Muscle of leg (tissue), 11 donors: Measurements from ENCODE around the gene NKAP. TPM values are rescaled to one million over a fixed set of nuclear protein-coding genes. Genes with fewer than 3 reads are reported as not detected.
"Not testable (repeated sequence)": the region's sequence is repeated elsewhere in the genome, so short reads cannot be mapped to it uniquely, and the experiment has no call there.

Experiments used
- DNase-seq: peaks from one replicate; pipeline ENCODE4 v3.0.0; 2013
- H3K27ac ChIP-seq: one replicate; pipeline ENCODE4 v1.5.1; 2013; ENCODE audit warnings: mild to moderate bottlenecking, low read length, control low read depth
- H3K27me3 ChIP-seq: one replicate; pipeline ENCODE4 v1.6.1; 2013; ENCODE audit warnings: low read length; ENCODE audit not compliant: control insufficient read depth, insufficient read depth
- H3K36me3 ChIP-seq: one replicate; pipeline ENCODE4 v1.6.1; 2013; ENCODE audit warnings: low read length; ENCODE audit not compliant: control insufficient read depth, insufficient read depth
- H3K4me1 ChIP-seq: one replicate; pipeline ENCODE4 v1.6.1; 2013; ENCODE audit warnings: low read length; ENCODE audit not compliant: control insufficient read depth, insufficient read depth
- H3K4me3 ChIP-seq: one replicate; pipeline ENCODE4 v1.5.1; 2013; ENCODE audit warnings: low read length, control low read depth
- H3K9me3 ChIP-seq: replicated peaks from 2 replicates; pipeline ENCODE4 v1.6.1; 2013; ENCODE audit warnings: low read depth, low read length; ENCODE audit not compliant: control insufficient read depth
- WGBS: methylation state at CpG from one replicate; pipeline ENCODE4 v1.1.5; 2013; ENCODE audit warnings: missing lambda C conversion rate; ENCODE audit not compliant: insufficient coverage; 5-methylcytosine and 5-hydroxymethylcytosine counted together
- polyA plus RNA-seq, 8 donors: library from polyadenylated mRNA; unstranded; fragments of 120-200 nt; gene quantifications; one replicate each; pipeline versions ENCODE4 v1.2.1 to v1.2.3, GENCODE V29; 2013; ENCODE audit warnings: inconsistent platforms in 1 of 8, low replicate concordance in 1 of 8; ENCODE audit not compliant: insufficient read length in 8 of 8, insufficient read depth in 1 of 8
- total RNA-seq: library from RNA; stranded (reverse); fragments of 120-200 nt; gene quantifications from one replicate; pipeline ENCODE4 v1.2.4, GENCODE V29; 2013

NKAP gene
- total and polyA plus RNA-seq, 9 donors: 5.4 to 9.5 (median 8.1) TPM

DNA sequence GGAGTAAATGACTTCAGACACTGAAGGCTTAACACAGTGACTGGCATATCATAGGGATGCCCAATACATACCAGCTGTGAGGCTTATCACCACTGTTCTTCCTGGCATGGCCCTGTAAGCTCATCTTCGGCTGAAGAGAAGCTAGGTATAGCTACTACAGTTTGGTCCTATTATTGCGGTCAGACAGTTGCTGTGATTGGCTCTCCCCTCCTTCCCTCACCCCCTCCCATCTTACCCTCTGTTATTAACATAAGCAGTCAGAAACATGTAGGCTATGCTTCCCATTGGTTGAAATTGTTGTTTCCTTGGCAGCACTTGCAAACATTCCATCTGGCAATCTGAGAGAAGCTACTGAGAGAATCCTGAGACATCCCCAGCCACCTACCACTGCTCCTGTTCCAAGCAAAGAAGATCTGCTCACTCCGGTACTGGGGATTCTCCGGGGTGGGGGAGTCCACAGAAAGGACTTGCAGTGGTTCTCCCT lies 47.7 kb downstream of the NKAP start, which contains the start of gene AKAP14:
TSS of gene AKAP14 (plus strand) at position 51 of the 484 bp plus-strand sequence. CDS start 7,331 bp downstream, outside the sequence.
- Histone ChIP-seq H3K27me3 (no peaks in the 10 kb centered on the region), H3K27ac (no peak within 1 kb of the TSS), H3K4me1 (no peaks in the 10 kb centered on the region), H3K4me3 (no peak within 1 kb of the TSS), H3K9me3 (no peaks in the 10 kb centered on the region), H3K36me3 (no peaks in the 10 kb centered on the region)
- 80% methylated on average over 2 of the region's 4 CpGs for WGBS
- DNase-seq: peak; percentile 6

DNA sequence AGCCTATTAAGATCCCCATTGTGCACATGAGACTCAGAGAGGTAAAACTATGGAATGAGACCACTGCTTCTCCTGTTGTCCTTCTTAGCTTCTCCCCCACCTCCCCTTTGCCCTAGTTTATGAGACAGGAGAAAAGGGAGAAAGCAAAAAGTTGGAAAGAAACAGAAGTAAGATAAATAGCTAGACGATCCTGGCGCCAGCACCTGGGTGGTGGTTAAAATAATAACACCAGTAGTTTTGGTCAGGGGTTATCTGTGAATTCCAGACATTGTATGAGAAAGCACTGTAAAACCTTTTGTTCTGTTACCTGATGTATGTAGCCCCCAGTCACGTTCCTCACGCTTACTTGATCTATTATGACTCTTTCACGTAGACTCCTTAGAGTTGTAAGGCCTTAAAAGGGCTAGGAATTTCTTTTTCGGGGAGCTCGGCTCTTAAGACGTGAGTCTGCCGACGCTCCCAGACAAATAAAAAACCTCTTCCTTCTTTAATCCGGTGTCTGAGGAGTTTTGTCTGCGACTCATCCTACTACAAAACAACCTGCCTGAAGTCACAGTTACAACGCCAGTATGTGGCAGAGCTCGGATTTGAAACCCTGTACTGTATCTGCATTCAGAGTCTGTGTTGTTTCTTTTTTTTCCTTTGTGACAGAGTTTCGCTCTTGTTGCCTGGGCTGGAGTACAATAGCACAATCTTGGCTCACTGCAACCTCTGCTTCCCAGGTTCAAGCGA lies 51.4 kb downstream of the NKAP start:
- H3K9me3 ChIP-seq, H3K36me3 ChIP-seq, H3K27ac ChIP-seq, H3K27me3 ChIP-seq, DNase-seq, H3K4me3 ChIP-seq, H3K4me1 ChIP-seq: not testable (repeated sequence)
- WGBS: 74% methylated on average over 7 of the region's 16 CpGs

DNA sequence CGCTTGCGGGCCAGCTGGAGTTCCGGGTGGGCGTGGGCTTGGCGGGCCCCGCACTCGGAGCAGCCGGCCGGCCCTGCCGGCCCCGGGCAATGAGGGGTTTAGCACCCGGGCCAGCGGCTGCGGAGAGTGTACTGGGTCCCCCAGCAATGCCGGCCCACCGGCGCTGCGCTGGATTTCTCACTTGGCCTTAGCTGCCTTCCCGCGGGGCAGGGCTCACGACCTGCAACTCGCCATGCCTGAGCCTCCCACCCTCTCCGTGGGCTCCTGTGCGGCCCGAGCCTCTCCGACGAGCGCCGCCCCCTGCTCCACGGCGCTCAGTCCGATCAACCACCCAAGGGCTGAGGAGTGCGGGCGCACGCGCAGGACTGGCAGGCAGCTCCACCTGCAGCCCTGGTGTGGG lies 52.9 kb downstream of the NKAP start:
- WGBS: 74% methylated on average over 32 of the region's 36 CpGs
- H3K27ac ChIP-seq, H3K36me3 ChIP-seq: not testable (repeated sequence)

DNA sequence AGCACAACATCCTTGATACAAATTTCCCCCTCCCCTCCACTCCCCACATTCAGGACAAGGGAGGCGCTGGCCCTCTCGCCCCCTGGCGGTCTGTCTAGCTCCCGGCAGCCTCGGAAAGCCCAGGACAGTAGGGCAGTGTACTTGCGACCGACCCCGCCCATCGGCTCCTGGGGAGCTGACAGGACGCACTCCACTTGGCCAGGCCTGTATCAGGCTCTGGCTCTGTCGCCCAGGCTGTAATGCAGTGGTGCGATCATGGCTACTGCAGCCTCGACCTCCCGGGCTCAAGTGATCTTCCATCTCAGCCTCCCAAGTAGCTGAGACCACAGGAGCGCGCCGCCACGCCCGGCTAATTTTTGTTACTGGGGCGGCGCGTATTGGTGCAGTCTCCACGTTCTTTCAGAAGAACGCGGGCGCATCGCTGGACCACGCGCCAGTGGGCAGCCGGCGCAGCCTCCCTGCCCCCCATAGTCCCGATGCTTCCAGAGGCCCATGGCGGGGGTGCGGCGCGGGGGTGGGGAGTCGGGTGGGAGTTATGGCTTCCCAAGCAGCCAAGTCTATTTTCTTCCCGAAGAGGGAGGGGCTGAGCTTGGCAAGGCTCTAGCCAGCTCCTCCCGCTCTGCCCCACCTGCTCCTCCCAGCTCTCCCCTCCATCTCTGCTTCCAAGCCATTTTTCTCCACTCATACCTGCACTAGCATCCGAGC lies 55.7 kb downstream of the NKAP start:
- Histone ChIP-seq H3K4me1 (no peaks in the 10 kb centered on the region), H3K36me3 (no peaks in the 10 kb centered on the region), H3K4me3 (no peak overlapping the region), H3K9me3 (peaks cover 2% of the 10 kb centered on the region), H3K27me3 (peaks cover 3% of the 10 kb centered on the region), H3K27ac (no peak overlapping the region)
- peak; percentile 34 for DNase-seq
- WGBS: 21% methylated on average over 20 of the region's 40 CpGs

More for the DNA sequence above, 52.9 kb downstream of the NKAP start:
- not testable (repeated sequence) for H3K4me1 ChIP-seq, H3K9me3 ChIP-seq, DNase-seq, H3K27me3 ChIP-seq, H3K4me3 ChIP-seq

DNA sequence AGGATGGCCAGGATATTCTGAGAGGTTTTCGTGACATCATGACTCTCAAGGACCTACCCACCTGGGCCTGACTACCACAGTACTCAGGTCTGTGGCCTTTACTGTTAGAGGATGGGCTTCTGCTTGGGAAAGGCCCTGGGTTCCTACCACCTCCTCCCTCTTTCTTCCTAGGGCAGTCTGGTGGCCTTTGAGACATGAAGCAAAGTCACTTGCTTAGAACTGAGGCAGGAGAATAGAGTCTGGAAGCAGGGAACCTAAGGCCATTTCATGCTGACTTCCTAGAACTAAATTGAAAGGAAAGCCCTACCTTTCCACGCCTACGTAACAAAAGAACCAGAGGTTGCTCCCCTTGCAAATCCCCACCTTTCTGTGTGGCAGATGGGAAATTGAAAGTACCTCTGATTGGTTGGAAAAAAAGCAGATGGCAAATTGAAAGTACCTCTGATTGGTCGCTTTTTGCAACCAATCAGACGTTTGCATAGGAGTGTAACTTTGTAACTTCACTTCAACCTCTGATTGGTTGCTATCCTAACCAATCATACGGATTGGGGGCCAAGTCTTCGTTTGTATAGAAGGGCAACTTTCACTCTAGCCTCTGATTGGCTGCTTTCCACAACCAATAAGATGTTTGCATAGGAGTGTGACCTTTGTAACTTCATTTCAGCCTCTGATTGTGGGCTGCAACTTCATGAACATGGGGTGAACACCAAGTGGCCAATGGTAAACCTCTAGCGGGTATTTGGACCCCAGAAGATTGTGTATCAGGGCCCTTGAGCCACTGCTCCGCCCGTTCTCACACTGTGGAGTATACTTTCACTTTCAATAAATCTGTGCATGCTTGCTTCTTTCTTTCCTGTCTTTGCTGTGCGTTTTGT lies 57.8 kb downstream of the NKAP start:
- WGBS: 80% methylated on average over 4 of the region's 11 CpGs
- Histone ChIP-seq H3K4me1 (no peaks in the 10 kb centered on the region), H3K4me3 (no peak overlapping the region), H3K36me3 (no peaks in the 10 kb centered on the region), H3K27me3 (peaks cover 3% of the 10 kb centered on the region), H3K9me3 (peaks cover 2% of the 10 kb centered on the region), H3K27ac (no peak overlapping the region)
- DNase-seq: peak; percentile 9

DNA sequence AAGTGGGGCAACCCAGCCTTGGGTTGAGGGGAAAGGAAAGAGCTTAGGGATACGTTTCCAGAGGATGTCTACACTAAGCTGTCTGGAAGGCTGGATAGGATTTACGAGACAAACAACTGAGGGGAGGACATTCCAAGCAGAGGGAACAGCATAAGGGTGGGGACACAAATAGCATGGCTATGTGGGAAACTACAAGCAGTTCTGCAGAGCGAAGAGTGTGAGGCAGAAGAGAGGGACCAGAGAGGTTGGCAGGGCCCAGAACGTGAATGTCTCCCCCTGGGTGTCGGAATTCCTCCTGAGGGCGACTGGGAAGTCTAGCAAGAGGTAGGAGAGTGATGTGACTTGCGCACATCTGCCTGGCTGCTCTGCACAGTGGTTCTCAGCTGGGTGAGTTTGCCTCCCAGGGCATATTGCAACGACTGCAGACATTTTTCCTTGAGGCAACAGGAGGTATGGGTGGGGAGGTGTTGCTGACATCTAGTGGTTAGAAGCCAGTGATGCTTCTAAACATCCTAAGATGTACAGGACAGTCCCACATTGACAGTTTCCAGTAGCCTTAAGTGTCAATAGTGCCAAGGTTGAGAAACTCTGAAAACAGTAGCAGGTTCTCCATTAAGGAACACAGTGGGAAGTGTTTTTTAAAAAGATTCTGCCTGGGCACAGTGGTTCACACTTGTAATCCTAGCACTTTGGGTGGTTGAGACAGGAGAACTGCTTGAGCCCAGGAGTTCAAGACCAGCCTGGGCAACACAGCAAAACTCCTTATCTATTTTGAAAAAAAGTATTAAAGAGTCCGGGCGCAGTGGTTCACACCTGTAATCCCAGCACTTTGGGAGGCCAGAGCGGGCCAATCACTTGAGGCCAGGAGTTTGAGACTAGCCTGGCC lies 62.8 kb downstream of the NKAP start:
- no peak overlapping the region for H3K27ac ChIP-seq
- WGBS: 45% methylated on average over 7 of the region's 11 CpGs
- H3K4me3 ChIP-seq: no peak overlapping the region
- no peaks in the 10 kb centered on the region for H3K9me3 ChIP-seq
- H3K27me3 ChIP-seq: no peaks in the 10 kb centered on the region
- H3K4me1 ChIP-seq: no peaks in the 10 kb centered on the region
- DNase-seq: peak; percentile 58
- no peaks in the 10 kb centered on the region for H3K36me3 ChIP-seq

DNA sequence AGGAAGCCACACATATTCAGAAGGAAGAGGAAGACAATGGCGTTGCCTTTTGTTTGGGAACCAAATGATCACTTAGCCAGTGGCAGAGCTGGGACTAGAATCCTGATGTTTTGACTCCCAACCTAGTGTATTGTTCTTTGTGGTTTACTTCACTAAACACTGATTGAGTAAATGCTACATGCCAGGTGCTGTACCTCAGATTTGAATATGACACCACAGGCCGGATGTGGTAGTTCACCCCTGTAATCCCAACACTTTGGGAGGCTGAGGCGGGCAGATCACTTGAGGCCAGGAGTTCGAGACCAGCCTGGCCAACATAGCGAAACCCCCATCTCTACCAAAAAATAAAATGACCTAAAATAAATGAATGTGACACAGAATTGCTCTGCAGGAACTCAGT lies 63.5 kb downstream of the NKAP start:
- no peak for DNase-seq
- H3K36me3 ChIP-seq: no peaks in the 10 kb centered on the region
- no peaks in the 10 kb centered on the region for H3K27me3 ChIP-seq
- H3K27ac ChIP-seq: no peak overlapping the region
- H3K9me3 ChIP-seq: no peaks in the 10 kb centered on the region
- H3K4me3 ChIP-seq: no peak overlapping the region
- no peaks in the 10 kb centered on the region for H3K4me1 ChIP-seq
- 80% methylated on average over 1 of the region's 5 CpGs for WGBS

DNA sequence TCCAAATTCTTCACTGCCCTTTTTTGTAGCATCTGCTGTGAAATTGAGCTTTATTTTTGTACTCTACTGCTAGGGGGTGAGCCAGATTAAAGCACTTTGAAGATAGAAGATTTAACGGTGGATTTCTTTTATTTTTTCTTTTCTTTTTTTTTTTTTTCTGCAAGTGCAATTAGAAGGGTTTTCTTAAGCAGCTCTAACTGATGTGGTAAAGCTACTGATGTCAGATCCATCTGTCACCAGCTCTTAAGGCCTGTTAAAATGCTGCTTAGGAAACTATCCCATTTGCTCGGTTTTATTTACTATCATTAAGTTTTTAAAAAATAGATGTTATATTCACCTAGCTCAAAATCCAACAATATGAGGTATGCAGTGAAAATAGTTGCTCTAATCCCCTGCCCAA lies 64.8 kb downstream of the NKAP start:
- H3K36me3 ChIP-seq: no peaks in the 10 kb centered on the region
- no peaks in the 10 kb centered on the region for H3K9me3 ChIP-seq
- no peaks in the 10 kb centered on the region for H3K27me3 ChIP-seq
- H3K4me1 ChIP-seq: no peaks in the 10 kb centered on the region
- no CpG with 5 or more reads among the region's 2 CpGs for WGBS
- H3K4me3 ChIP-seq: no peak overlapping the region
- no peak for DNase-seq
- no peak overlapping the region for H3K27ac ChIP-seq

DNA sequence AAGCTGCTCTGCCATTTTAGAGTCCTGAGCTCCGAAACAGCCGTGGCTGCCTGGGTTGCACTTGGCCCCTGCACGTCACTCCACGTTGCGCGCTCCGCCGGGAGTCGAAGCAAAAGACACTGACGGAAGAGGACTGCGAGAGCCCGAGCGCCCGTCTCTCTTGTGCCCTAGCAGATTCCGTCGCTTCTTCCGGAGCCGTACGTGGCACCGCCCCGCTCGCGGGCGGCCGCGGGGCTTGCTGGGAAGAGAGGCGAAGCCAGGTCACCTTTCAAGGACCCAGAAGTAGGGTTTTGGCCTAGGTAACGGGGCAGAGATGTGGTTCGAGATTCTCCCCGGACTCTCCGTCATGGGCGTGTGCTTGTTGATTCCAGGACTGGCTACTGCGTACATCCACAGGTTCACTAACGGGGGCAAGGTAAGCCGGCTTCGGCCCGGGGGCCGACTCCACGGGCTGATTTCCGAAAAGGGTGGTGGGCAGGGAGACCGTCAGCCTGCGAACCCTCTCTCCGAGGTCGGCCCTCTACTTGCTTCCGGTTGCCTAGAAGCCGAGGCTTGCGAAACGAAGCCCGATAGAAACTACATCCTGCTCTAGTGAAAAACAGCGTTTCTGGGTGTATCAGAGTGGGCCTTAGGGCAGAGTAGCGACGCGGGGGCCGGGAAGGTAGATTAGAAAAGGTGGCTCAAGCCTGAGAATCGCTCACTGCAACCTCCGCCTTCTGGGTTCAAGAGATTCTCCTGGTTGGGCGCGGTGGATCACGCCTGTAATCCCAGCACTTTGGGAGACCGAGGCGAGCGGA lies 71.8 kb downstream of the NKAP start, which contains the start of the genes NDUFA1 and RNF113A:
TSS of gene NDUFA1 (plus strand) at position 234 of the 797 bp plus-strand sequence. CDS start at position 314, 80 bp downstream.
TSS of gene RNF113A (minus strand) at position 135 of the 797 bp plus-strand sequence. CDS start at position 15, 120 bp downstream.
- no peaks in the 10 kb centered on the region for H3K27me3 ChIP-seq
- peak; percentile 92 for DNase-seq
- no peaks in the 10 kb centered on the region for H3K36me3 ChIP-seq
- H3K4me3 ChIP-seq: peak within 1 kb of the TSS; percentile 75
- WGBS: 41% methylated on average over 62 of the region's 62 CpGs
- peaks cover 2% of the 10 kb centered on the region for H3K9me3 ChIP-seq
- no peaks in the 10 kb centered on the region for H3K4me1 ChIP-seq
- peak within 1 kb of the TSS; percentile 99 for H3K27ac ChIP-seq
